Ramos (cell line): ENCODE results near the gene ATPAF2.

ENCODE experiments used
- in situ Hi-C: fragments of 300-500 bp; cut with MboI; formaldehyde crosslinking; loops from one replicate; pipeline ENCODE4 v1.14.3; 2022; ENCODE audit warnings: low sequenced_read_pairs; ENCODE audit not compliant: unreplicated experiment

Gene ATPAF2

DNA sequence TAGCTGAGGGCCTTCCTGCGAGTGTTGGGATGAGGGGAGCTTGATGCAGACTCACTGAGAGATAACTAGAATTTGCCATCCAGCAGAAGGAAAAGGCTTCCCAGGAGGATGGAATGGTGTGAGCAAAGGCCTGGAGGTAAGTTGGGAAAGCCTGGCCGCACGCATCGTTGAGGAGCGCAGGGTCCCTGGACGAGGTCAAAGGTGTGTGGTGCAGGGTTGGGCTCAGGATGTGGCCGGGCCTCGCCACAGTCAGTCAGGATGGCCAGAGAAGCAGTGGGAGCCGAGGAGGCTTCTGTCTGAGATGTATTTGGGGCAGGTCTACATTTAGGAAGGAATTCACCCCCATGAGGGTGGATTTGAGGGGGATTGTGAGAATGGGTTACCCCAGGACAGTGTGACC lies 49.9 kb downstream of the ATPAF2 start:
- in situ Hi-C loops, result no loop called here

DNA sequence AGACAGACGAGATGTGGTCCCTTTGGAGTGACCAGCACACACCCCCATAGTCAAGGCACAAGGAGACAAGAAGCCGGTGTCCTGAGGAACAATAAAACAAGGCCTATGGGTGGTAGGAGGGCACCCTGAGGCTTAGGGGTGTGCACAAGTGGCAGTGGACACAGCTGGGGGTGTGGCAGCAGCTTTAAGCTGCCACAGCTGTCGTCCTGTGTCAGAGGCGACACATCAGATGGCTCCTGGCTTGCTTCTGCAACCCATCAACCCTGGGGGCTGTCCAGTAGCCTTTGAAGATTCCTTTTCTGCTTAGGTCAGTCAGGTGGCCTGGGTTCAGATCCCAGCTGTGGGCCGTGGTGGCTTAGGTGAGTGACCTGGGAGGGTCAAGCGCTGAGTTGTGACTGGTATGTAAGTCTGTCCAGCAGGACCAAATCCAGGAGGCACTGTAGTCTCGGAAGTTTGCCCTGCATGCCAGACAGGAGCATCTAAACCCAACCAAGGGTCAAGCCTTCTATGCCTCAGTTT lies 50.5 kb downstream of the ATPAF2 start:
- in situ Hi-C loops, result no loop called here

DNA sequence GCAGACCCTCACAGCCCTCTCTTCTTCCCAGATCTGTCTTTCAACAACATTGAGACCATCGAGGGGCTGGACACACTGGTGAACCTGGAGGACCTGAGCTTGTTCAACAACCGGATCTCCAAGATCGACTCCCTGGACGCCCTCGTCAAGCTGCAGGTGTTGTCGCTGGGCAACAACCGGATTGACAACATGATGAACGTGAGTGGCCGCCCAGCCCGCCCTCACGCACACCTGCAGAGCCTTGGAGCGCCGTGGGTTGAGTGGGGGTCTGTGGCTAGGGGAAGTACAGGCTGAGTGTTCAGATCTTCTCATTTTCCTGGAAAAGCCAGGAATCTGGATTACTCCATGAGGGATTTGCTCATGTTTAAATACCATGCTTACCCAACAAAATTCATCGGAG lies 51.1 kb downstream of the ATPAF2 start:
- in situ Hi-C loops, result no loop called here

DNA sequence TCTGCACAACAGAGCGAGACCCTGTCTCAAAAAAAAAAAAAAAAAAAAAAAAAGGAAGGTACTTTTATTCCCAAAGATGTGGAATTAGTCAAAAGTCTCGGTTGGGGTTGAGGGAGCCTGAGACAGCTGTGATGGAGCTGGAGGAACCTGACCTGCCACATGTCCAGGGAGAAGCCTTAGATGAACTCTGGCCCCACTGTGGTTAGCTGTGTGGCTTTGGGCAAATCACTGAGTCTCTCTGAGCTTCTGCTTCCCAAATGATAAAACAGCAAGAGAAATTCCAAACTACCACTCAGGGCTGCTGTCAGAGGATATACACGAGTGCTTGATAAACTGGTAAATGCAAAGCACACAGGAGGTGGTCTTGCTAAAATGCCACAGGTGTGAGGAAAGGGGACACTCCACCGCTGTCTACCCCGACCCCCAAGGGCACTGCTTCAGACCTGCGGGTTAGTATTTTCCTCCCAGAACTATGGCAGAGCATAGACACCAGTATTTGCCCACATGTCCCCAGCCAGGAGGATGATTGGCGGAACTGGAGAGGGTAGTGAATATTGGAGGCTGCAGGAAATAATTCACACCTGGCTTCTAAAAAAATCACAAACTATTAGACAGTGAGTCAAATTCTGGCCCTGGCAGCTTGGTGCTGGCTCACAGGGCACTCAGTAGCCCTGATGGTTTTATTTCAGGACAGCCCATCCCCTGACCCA lies 51.6 kb downstream of the ATPAF2 start:
- in situ Hi-C loops, result no loop called here

DNA sequence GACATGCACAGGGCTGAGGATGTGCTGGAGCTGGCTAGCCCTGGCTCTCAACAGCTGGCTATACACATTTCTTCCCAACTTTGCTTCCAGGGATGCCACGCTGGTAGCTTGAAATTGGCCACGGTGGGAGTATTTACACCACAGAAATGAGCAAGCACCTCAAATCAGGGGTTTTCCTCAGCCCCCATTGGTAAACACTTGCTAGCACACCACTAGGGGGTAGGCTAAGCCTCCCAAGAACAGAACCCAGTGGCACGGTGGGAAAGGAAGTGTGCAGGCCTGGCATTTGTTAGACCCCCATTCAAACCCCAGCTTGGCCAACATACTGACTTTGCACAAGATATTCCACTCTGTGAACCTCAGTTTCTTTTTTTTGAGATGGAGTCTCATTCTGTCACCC lies 53.4 kb downstream of the ATPAF2 start:
- in situ Hi-C loops, result no loop called here

DNA sequence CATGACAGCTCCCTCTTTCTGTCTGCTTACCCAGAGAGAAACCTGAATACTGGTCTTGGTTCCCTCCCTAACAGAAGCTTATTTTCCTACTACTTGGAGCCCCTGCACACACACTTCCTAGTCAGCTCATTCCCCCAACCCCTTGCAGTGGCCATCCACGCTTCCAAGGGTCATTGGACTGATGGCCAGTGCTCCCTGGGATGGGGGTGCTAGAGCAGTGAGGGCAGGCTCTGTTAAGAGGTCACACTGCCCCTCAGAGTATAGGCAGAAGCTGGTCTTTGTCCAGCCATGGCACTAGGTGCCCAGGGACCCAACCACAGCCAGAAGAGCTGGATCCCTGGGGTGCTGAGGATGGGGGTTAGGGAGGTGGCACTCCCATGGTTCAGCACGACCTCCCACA lies 53.8 kb downstream of the ATPAF2 start:
- in situ Hi-C loops, result no loop called here

DNA sequence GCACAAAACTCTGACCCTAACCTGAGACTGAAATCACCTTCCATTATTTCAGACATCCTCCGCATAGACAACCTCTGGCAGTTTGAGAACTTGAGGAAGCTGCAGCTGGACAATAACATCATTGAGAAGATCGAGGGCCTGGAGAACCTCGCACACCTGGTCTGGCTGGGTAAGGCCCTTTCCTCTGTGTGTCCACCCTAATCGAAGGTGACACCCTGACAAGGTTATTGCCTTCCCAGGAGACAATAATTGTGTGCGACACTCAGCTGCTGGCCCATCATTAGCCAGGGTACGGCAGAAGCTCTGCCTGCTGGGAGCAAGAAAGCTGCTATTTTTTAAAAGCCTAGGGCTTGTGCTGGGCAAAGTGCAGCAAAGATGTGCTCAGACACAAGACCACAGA lies 55.2 kb downstream of the ATPAF2 start:
- in situ Hi-C loops, result no loop called here

DNA sequence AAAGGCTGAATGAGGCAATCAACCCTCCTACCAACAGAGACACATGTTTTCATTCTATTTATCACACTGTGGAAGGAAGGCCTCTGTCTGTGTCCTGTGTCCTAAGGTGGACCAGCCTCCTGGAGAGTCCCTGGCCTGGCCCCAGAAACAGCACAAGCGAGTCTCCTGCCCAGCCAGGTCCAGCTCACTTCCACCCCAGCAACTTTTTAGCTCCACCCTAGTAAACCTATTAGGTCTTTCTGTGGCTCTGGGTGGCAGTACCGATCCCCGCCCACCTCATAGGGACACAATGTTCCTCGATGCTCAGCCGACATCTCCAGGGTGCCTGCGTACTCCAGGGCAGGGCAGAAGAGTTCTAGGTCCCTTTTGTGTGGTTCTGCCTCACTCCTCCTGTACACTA lies 55.6 kb downstream of the ATPAF2 start:
- in situ Hi-C loops, result no loop called here

DNA sequence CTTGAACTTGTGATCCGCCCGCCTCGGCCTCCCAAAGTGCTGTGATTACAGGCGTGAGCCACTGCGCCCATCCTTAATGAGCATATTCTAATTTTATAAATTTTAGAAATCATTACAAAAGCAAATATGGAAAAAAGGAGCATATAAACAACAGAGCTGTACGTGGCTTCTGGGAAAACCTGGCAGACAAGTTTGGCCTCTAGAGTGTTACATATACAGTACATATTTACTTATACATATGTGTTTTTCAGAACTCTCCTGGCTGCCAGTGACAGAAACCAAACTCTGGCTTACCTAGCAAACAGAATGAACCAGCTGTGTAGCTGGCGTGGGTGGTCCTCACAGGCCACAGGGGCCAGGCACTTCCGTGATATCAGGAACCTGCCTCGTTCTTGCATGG lies 56.2 kb downstream of the ATPAF2 start:
- in situ Hi-C loops, result no loop called here

DNA sequence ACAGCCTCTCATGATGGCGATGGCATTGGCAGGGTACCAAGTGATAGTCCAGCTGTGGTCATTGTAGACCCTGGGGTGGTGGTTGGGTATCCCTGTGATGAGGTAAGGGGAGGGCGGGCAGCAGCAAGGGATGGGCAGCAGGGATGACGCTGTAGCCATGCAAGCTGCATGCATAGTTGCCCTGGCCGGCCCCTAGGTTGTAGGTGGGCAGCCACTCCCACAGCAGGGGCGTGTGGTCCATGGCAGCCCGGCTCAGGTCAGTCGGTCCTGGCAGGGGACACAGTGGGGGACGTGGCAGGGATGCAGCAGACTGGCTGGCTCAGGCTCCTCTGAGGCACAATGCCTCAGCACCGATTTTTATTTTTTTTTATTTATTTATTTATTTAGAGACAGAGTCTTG lies 57.6 kb downstream of the ATPAF2 start:
- in situ Hi-C loops, result no loop called here

DNA sequence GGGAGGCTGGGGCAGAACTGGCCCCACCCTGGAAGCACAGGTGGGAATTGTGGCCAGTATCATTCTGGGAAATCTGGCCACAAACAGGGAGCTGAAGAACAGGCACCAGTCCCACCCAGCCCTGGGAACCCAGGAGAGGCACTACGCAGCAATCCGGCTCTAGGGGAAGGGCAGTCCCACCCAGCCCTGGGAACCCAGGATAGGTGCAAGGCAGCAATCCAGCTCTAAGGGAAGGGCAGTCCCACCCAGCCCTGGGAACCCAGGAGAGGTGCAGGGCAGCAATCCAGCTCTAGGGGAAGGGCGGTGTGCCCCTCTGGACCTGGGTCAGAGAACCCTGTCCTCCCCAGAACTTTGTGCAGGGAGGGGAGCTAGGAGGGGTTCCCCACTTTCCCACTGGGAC lies 59.2 kb downstream of the ATPAF2 start:
- in situ Hi-C loops, result no loop called here

DNA sequence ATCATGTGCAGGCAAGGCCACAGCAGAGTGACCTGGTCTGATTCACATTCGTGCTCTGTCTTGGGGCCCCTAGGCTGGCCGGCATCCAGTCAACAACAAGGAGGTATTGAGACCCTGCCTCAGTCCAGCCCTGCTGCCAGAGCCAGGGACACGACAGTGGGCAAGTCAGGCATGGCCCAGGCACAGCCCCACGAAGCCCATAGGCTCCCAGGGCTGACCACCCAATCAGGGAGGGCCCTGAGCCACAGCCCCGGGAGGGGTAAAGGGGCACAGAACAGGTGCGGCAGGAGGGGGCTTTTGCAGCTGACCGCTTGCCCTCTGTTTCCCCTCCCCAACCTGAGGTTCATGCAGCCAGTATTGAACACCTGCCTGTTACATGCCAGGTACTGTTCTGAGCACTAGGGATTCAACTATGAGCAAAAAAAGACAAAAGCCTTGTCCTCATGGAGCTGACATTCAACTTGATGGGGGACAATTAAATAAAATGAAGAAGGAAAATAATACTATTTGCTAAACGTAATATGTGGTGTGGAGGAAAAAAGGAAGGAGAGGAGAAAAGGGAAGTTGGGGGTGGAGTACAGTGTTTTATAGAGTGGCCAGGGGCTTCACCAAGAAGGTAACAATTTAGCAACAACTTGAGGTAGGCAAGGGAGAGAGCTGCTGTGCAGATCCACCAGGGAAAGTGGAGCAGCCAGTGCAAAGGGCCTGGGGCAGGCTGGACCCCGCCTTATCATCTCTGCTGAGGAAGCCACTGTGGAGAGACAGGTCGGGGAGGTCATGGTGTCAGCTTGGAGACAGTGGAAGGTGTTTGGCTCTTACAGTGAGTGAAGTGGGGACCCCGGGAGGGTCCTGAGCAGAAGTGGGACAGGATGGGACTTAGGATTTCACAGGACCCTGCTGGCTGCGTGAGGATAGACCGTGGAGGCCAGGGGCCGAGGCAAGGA lies 60.2 kb downstream of the ATPAF2 start:
- in situ Hi-C loops, result no loop called here

DNA sequence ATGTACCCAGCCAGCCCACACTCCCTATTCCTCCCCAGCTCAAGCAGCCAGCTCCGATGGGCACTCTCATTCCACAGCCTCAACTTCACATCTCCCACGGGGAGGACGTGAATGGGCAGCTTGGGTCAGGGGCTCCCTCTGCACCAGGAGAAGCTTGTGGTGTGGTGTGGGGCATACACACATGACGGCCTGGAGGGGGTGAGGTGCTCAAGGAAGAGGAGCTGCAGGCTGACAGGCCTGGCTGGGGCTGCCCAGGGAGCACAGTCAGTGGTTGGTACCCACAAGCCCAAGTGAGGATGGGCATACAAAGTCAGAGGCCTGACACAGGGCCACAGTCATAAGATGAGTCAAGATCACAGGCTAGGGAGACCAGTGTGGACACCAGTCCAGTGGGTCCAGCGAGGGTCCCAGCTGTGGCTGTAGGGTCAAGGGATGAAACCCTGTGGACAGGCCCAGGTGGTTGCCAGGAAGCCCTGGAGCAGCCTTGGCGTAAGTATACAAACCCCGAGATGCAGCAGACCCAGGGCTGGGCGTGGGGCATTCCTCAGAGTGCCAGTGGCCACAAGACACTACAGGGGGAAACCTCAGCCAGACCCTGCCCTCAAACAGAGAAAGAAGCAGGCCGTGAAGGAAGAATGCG lies 61.9 kb downstream of the ATPAF2 start:
- in situ Hi-C loops, result no loop called here

DNA sequence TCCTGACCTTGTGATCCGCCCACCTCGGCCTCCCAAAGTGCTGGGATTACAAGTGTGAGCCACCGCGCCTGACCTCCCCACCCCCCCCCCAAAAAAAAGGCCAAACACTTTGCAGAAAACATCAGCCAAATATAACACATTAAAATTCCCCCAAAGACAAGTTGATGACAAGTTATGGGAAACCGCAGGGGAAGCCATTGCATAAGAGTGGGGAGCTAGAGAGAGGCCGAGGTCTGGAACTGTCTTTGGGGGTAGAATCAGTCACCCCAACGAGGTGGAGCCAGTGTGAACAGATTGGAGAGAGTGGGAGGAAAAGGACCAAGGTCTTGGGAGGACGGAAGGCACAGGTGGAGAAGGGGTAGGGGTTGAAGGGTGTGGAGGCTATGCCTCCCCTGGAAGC lies 63.5 kb downstream of the ATPAF2 start:
- in situ Hi-C loops, result no loop called here

DNA sequence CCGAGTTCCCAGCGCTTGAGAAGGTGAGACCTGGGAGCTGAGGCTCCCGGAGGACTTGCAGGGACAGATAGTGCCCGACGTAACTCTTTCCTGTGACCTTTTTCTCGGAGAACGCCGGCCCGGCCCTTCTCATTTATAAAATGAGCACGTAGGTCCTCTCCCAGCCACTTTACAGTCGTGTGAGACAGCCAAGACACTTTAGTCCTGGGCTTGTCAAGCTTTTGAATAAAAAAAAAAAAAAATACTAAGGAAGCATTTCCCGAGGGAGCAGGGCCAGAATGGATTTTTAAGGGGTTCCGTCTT lies 66.1 kb downstream of the ATPAF2 start:
- in situ Hi-C loops, result no loop called here

DNA sequence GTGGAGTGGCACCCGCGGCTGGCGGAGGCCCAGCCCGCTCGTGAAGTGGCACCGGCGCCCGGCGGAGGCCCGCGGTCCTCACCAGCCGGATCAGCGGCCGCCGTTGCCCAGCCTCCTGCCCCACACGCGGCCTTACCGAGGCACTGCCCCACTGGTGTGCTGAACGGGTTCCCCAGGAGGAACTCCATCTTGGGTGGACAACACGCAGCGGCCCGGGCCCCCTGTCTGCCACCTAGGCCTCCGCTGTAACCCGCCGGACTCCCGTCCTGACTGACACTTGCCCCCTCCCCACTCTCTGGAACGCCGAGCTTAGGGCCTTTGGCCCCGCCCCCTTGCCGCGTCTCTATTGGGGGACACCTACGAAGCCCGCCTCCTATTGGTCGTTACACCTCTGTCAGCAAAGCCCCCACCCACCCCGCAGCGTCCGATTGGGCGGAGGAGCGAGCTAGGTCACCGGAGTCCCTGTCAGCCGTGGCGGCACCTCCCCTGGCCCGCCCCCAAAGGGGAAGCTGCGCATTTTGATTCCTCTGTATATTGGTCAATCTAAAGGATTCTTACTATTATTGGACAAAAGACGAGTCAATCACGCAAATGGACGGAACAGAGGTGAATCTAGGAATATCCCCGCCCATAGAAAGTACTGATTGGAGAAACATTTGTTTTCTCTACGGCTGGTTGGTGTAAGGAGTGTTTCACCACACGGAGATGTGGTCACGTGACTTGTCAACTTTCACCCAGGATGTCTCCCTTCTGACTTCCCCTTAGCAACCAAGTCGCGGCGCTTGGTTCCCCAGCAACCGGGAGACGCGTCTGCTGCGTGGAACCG lies 66.6 kb downstream of the ATPAF2 start, which contains the start of the genes DRC3 and TOM1L2:
Gene DRC3, plus strand, starts transcription at position 737 of the 826 bp plus-strand sequence. CDS start 4,737 bp downstream, outside the sequence.
Gene TOM1L2, minus strand, starts transcription at position 275 of the 826 bp plus-strand sequence. Its CDS starts 87 bp downstream, at position 188.
- in situ Hi-C loops, result no loop called here

DNA sequence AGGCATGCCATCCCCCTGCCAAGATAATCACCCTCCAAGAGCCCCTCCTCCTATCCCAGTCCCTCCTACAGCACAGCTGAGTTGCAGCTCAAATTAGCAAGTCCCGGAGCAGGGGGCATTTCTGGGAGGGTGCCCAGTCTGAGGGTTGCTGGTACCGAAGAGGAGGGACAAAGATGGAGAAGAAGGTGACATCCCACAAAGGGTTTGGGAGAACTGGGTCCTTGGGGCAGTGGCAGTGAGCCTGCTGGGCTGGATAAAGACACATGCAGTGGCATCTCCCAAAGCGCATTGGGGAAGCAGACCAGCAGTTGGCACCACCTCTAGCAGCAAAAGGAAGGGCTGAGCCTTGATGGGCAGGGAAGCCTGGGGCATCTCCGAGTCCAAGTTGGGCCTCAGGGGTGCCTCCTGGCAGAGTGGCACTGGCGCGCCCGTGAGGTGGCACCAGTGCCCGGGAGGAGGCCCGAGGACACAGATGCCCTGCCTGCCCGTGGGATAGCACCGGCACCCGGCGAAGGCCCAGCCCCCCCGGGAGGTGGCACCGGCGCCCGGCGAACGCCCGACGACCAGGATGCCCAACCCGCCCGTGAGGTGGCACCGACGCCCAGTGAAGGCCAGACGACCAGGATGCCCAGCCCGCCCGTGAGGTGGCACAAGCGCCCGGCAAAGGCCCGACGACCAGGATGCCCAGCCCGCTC lies 67.4 kb downstream of the ATPAF2 start:
- in situ Hi-C loops, result no loop called here

DNA sequence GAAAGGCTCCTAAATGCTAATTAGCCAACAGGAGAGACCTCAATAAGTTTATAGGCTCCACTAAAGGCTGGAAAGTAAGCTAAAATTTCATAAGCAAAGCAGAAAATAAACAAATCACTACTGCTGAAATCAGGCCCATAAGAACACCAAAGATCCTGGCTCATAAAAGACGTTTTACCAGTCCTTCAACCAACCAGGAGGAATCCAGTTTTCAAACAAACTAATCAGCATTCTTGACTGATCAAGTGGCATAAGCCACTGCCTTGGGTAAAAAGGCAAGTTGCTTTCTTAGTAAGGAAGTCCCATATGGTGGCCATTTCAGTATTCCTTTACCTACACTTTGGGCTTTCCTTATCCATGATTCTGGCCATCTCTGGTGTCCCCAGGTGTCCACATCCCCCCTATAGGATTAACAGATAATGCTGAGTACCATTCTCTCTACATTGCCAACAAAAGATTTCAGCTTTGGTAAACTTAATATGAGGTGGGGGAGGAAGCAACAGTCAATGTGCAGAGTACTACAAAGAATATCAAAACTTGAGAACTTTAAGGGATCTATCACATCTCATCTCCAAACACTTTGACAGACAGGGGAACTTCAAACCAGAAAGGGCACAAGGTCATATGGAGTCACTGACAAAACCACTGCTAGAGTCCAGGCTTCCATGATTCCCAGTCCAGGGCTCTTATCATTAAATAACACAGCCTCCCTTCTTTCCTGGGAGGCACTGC lies 68.1 kb downstream of the ATPAF2 start:
- in situ Hi-C loops, result no loop called here
